NB4 (cell line): Measurements from ENCODE around the gene ACTN1.
A peak's percentile ranks its signal among the peaks of the same experiment; 100 is the strongest.

ENCODE experiments used
- DNase-seq: peaks from one replicate; pipeline ENCODE4 v3.0.0; 2010; ENCODE audit warnings: low read depth
- H3K4me3 ChIP-seq: one replicate; pipeline ENCODE4 v1.5.1; 2011; ENCODE audit warnings: mild to moderate bottlenecking, low read depth, low read length, moderate library complexity
- CTCF ChIP-seq: IDR thresholded peaks from one replicate; pipeline ENCODE4 v1.5.1; 2012; ENCODE audit warnings: low read depth, low read length
- MAX ChIP-seq: IDR thresholded peaks from 2 replicates; pipeline ENCODE4 v1.6.1; 2011; ENCODE audit warnings: low read depth, low read length
- MYC ChIP-seq: IDR thresholded peaks from 2 replicates; pipeline ENCODE4 v1.6.1; 2011; ENCODE audit warnings: low read depth, low read length
- POLR2A ChIP-seq: IDR thresholded peaks from 2 replicates; pipeline ENCODE4 v1.6.1; 2011; ENCODE audit warnings: mild to moderate bottlenecking; ENCODE audit not compliant: insufficient read length; ENCODE audit errors: extremely low read depth

ACTN1 gene

GRCh38 chr14:69013943-69014782 is 35.1 kb upstream of the ACTN1 start:
- TF ChIP-seq MYC (peak; percentile 79), MAX (peak; percentile 71), CTCF (no peak), POLR2A (no peak)
- DNase-seq, result peak; percentile 98
- H3K4me3 ChIP-seq, result no peak overlapping the region

- no peak overlapping the region for H3K4me3 ChIP-seq
- TF ChIP-seq CTCF (no peak), MYC (no peak), MAX (no peak), POLR2A (no peak)
- peak; percentile 55 for DNase-seq
These were observed 33.3 kb upstream of the ACTN1 start for GRCh38 chr14:69012256-69012953.

DNA sequence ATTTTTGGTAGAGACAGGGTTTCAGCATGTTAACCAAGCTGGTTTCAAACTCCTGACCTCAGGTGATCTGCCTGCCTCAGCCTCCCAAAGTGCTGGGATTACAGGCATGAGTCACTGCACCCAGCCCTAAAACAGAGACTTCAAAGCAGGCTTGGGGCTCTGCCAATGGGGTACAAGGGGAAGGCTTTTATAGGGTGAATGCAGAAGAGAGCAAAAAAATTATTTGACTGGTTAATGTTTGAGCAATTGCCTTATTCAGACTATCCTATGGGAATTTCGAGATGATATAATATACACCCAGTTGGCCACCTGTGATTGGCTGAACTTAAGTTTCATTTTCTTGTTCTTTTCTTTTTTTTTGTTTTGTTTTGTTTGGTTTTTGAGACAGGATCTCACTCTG is 31.5 kb upstream of the ACTN1 start:
- TF ChIP-seq MYC (no peak), CTCF (no peak), POLR2A (no peak), MAX (no peak)
- DNase-seq, result no peak
- no peak overlapping the region for H3K4me3 ChIP-seq

DNA sequence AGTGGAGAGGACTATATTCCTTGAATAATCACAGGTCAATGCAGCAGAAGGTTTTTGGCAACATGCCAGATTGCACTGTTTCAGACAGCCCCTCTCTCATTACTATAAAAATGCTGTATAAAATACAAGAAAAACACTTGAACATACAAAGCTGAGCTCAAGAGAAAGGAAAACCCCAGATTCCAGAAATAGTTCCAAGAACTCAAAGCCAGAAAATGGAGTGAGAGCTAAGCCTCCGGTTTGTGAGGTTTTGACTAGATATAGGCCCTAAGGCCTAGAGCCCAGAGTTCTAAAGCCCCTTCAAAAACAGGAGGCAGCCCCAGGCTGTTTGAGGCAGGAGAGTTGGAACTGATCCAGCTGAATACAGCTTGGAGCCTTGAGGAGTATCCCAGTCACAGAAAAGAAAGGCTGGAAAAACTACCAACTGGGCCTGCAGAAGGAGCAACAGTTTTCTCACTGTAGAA is 29.4 kb upstream of the ACTN1 start:
- no peak for TF ChIP-seq POLR2A
- no peak for TF ChIP-seq MAX
- no peak for TF ChIP-seq CTCF
- TF ChIP-seq MYC, result no peak
- no peak overlapping the region for H3K4me3 ChIP-seq
- no peak for DNase-seq

- no peak for DNase-seq
- TF ChIP-seq MAX (no peak), MYC (no peak), POLR2A (no peak), CTCF (no peak)
- H3K4me3 ChIP-seq, result no peak overlapping the region
These were observed 27.2 kb upstream of the ACTN1 start for GRCh38 chr14:69006346-69006745.
